NCI-H446 treated with DMSO at 0.1 percent for 48 hours (cell line): Measurements from ENCODE around the gene FGFR1OP2.
A peak's percentile ranks its signal among the peaks of the same experiment; 100 is the strongest.

Source experiments
- DNase-seq: peaks from one replicate; lab custom pipeline; 2025; lab: John Stamatoyannopoulos, UW

Gene FGFR1OP2

GRCh38 chr12:27003421-27004381, 65.4 kb downstream of the FGFR1OP2 start:
- DNase-seq = no peak

- DNase-seq = no peak
These were observed 67.2 kb downstream of the FGFR1OP2 start for GRCh38 chr12:27005495-27005894.

DNA sequence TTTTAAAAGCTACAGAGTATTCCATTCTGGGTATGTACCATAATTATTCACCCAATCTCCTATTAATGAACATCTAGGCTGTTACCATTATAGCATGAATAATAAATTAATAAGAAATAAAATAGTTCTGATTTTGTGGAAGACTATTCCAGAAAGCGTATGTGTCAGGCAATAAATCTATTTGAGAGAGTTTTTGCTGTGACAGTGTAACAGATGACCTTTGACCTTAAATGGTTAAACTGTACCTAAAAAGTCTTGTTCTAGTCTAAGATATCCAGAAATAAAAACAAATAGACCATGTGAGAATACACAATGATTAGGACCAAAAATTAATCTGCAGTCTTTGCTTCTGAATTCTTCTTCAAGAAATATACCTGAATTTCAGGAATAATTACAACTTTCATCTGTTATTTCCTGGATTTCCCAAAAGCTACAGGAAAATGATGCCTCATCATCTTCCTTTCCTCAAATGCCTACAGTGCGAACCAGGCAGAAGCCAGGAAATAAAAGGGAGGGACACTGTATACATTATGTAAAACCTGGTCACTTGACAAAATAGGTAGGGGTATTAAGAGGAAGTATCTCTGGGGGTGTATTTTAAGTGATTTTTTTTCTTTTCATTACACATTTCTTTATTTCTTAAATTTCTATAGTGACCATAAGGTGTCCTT, 68.7 kb downstream of the FGFR1OP2 start:
- DNase-seq = no peak

GRCh38 chr12:27008081-27008480, 69.8 kb downstream of the FGFR1OP2 start:
- no peak for DNase-seq

DNA sequence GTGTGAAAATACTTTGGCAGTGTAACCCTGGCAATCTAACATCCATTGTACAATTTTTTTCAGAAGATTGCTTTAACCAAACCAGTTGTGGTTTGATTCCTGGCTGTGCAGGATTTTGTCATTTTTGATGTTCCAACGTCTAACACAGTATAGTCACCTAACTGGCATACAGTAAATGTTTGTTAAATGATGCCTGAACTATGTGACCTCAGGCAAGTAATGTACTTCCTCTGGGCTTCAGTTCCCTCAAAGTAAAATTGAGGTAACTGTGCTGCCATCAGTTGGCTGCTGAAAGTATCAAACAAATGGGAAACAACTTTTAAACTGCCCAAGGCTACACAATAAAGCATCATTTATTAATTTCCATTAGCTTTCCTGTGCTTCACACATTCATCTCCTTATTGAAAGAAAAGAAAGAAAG, 71.6 kb downstream of the FGFR1OP2 start:
- DNase-seq = no peak

GRCh38 chr12:27012239-27012981, 74.1 kb downstream of the FGFR1OP2 start:
- DNase-seq = no peak

DNA sequence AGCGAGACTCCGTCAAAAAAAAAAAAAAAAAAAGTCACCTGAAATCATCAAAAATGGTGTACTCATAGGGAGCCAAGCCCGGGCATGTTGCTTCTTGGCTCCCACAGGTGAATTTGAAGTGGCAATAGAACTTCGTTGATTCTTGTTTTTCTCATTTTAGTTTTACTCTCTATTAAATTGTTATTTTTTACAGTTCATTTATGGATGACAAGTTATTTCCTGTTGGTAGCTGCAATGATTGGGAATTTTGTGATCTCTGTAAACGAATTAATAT, 74.6 kb downstream of the FGFR1OP2 start:
- no peak for DNase-seq

DNA sequence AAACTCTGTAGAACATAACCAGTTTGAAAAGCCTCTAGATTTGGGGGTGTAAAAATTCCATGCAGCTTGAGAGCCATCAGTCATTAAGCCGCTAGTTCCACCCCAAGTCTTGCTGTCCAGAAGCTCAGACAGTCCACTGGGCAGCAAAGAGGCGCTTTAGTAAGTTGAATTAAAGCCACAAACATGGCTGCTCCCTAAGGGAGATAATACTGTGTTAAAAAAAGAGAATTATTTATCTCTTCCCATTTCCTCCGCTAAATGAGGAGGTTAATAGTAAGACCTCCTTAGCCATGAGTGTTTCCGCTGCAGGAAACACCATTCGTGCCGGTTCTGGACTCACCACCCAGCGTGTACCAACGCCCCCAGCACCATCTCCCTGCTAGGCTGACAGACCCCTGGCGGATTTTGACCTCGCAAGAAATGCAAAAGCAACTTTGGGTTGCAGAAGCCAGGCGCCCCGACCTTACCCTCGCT, 75.4 kb downstream of the FGFR1OP2 start:
- DNase-seq = no peak

- DNase-seq = peak; percentile 71
These were observed 76.0 kb downstream of the FGFR1OP2 start, which contains the start of gene TM7SF3 for GRCh38 chr12:27014085-27014858. Gene TM7SF3 (minus strand): TSS chr12:27014384. CDS start chr12:27014168, 216 bp downstream.

GRCh38 chr12:27014859-27015729, 76.8 kb downstream of the FGFR1OP2 start:
- DNase-seq = no peak

- DNase-seq = peak; percentile 15
These were observed 77.4 kb downstream of the FGFR1OP2 start for GRCh38 chr12:27015730-27016076.
